ENCODE measurements around the gene INAVA. TPM values are rescaled to one million over a fixed set of nuclear protein-coding genes. Genes with fewer than 3 reads are reported as not detected.

The INAVA gene
- total and polyA plus RNA-seq, 9 of the 15 experiments (the other 6 are each of a cell fraction or from before 2014, with no cell fraction given) = 0.09 TPM; not detected in 8

DNA sequence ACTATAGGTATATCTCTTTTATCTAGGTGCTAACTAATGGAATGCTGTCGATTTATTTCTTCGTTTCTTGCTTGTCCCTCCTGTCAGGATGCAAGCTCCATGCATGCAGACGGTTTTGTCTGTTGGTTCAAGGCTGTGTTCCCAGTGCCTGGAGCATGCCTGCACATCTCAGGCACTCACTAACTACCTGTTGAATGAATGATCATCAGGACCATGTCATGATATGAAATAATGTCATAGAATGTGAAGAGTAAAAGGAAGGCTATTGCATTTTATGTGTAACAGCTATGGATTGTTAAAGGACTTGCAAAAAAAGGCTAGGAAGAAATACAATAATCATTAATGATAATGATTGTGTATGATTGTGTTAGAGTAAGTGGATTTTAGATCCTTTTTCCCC lies 17.7 kb upstream of the INAVA start:
- H3K27ac ChIP-seq (ENCODE audit: extremely low read depth, low read depth, low read length) = no peak overlapping the region
- no peak overlapping the region for H3K9ac ChIP-seq (ENCODE audit: insufficient read depth in 1 of 2, low read depth in 2 of 2, low read length in 2 of 2)
- peaks cover 62 to 67% of the 10 kb centered on the region in 2 experiments for H3K27me3 ChIP-seq (ENCODE audit: control insufficient read depth in 2 of 2, insufficient read depth in 2 of 2, low read length in 2 of 2)
- POLR2A ChIA-PET = interaction anchor here (0.6 to 1.4 kb wide), 2 partner anchors 11 to 17 kb away, joined by 3 to 4 read pairs; no protein-coding TSS in a partner anchor
- 1% methylated on average over 3 of the region's 3 CpGs for WGBS (ENCODE audit: insufficient coverage, low coverage, missing lambda C conversion rate)
- H4K20me1 ChIP-seq (replicated peaks; ENCODE audit: control insufficient read depth, insufficient read depth, low read length) = no peaks in the 10 kb centered on the region
- ATAC-seq = no peak
- FAIRE-seq = no peak
- in situ Hi-C loops (cut with MboI) = no loop called here
- BruUV-seq (replicated peaks) = no TSS peak
- H3K79me2 ChIP-seq (ENCODE audit: control insufficient read depth, insufficient read depth, low read length) = no peaks in the 10 kb centered on the region
- no peaks in the 10 kb centered on the region for H3K9me1 ChIP-seq (ENCODE audit: control insufficient read depth, insufficient read depth, low read length)
- no peak overlapping the region for H2AFZ ChIP-seq (ENCODE audit: low read depth, low read length)
- H3K36me3 ChIP-seq (ENCODE audit: control insufficient read depth, insufficient read depth, low read length) = no peaks in the 10 kb centered on the region
- CTCF ChIA-PET (ENCODE audit: low intra/inter-chr PET ratio) = no interaction called here
- H3K9me3 ChIP-seq (replicated peaks; ENCODE audit: control insufficient read depth, insufficient read depth, low read depth, low read length) = no peaks in the 10 kb centered on the region
- H3K4me2 ChIP-seq (ENCODE audit: insufficient read depth, low read length) = no peak overlapping the region
- H3K4me3 ChIP-seq = no peak overlapping the region
- peaks cover 0 to 14% of the 10 kb centered on the region in 2 experiments; a peak in 1 of 5 replicates for H3K4me1 ChIP-seq (replicated peaks in 1 of 2; ENCODE audit: control insufficient read depth in 2 of 2, insufficient read depth in 2 of 2, low read length in 2 of 2)
- DNase-seq (ENCODE audit: extremely low read depth in 1 of 4, low spot score in 3 of 4) = no peak
- TF ChIP-seq POLR2B (IDR thresholded peaks at IDR 0.05; ENCODE audit: low read depth, partially characterized antibody) (no peak), LARP7 (IDR thresholded peaks at IDR 0.05) (no peak), ZZZ3 (IDR thresholded peaks at IDR 0.05) (no peak), HOMEZ (CRISPR knock-in tag; IDR thresholded peaks at IDR 0.05) (no peak)
- intact Hi-C loops (cut with micrococcal nuclease) = no loop called here
